ENCODE measurements around the gene CDK5R1.

GRCh38 chr17:32452281-32452680 is 34.5 kb upstream of the CDK5R1 start:
- TF ChIP-seq CTCF (IDR thresholded peaks at IDR 0.05; ENCODE audit: low read depth, low read length), result no peak
- no peak for TF ChIP-seq POLR2A (IDR thresholded peaks at IDR 0.05; ENCODE audit: extremely low read depth, insufficient read length)
